Measurements from ENCODE around the gene ELP4. TPM values are rescaled to one million over a fixed set of nuclear protein-coding genes. Genes with fewer than 3 reads are reported as not detected.

ELP4 gene
- total and polyA plus RNA-seq, 2 experiments from 2014 or later, result 28.2 to 38.3 TPM

DNA sequence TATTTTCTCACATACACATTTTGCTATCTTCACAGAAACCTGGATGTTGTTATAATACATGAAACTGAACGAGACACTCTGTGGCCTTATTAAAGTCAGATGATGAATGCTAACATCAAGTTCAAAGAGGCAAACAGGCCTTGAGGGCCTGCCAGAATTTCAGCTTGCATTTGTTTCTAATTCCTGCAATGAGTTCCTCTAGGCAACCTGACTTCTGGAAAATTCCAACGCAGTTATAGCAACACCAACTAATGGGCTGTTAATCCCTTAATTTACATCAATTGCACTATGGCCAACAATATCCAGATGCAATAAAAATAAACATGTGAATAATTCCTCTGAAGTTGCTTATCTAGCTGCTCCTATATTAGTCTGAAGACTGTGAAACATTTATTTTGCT, 282.5 kb downstream of the ELP4 start:
- Histone ChIP-seq H3K4me3 (no peak overlapping the region), H3F3A (replicated peaks; ENCODE audit: low read depth) (0 out of 2 replicates have a peak, but pooled peaks cover 9% of the 10 kb centered on the region), H3K79me2 (replicated peaks; ENCODE audit: insufficient read depth) (no peaks in the 10 kb centered on the region), H3K4me2 (no peak overlapping the region), H3K27ac (ENCODE audit: low read depth) (no peak overlapping the region), H3K9me2 (ENCODE audit: insufficient read depth) (peaks cover 3% of the 10 kb centered on the region; the same call in 1 of the 2 replicates), H4K20me1 (replicated peaks; ENCODE audit: insufficient read depth) (no peaks in the 10 kb centered on the region), H3K4me1 (ENCODE audit: insufficient read depth) (peaks cover 11% of the 10 kb centered on the region), H3K36me3 (ENCODE audit: insufficient read depth) (no peaks in the 10 kb centered on the region), H3K27me3 (ENCODE audit: insufficient read depth) (peaks cover 38% of the 10 kb centered on the region), H2AFZ (no peak overlapping the region)
- H3K27me3 Mint-ChIP-seq (ENCODE audit: insufficient read depth, low read depth, poor library complexity), result peaks cover 18% of the 10 kb centered on the region
- ATAC-seq (no peak), DNase-seq (ENCODE audit: low spot score) (no peak)
- TF ChIP-seq CTCF (conservative IDR thresholded peaks at IDR 0.05; ENCODE audit: low read depth in 2 of 2), result no peak
- TF ChIP-seq, protein P1, sequence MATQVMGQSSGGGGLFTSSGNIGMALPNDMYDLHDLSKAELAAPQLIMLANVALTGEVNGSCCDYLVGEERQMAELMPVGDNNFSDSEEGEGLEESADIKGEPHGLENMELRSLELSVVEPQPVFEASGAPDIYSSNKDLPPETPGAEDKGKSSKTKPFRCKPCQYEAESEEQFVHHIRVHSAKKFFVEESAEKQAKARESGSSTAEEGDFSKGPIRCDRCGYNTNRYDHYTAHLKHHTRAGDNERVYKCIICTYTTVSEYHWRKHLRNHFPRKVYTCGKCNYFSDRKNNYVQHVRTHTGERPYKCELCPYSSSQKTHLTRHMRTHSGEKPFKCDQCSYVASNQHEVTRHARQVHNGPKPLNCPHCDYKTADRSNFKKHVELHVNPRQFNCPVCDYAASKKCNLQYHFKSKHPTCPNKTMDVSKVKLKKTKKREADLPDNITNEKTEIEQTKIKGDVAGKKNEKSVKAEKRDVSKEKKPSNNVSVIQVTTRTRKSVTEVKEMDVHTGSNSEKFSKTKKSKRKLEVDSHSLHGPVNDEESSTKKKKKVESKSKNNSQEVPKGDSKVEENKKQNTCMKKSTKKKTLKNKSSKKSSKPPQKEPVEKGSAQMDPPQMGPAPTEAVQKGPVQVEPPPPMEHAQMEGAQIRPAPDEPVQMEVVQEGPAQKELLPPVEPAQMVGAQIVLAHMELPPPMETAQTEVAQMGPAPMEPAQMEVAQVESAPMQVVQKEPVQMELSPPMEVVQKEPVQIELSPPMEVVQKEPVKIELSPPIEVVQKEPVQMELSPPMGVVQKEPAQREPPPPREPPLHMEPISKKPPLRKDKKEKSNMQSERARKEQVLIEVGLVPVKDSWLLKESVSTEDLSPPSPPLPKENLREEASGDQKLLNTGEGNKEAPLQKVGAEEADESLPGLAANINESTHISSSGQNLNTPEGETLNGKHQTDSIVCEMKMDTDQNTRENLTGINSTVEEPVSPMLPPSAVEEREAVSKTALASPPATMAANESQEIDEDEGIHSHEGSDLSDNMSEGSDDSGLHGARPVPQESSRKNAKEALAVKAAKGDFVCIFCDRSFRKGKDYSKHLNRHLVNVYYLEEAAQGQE (IDR thresholded peaks at IDR 0.05; ENCODE audit: unreplicated experiment), result no peak
- no peaks in the 10 kb centered on the region for H3K9me3 Mint-ChIP-seq
- H3K4me3 Mint-ChIP-seq, result no peak overlapping the region
- peaks cover 14% of the 10 kb centered on the region for H3K4me1 Mint-ChIP-seq
- H3K36me3 Mint-ChIP-seq (ENCODE audit: low read depth), result no peaks in the 10 kb centered on the region; the same call in 2 of the 3 replicates
- H3K27ac Mint-ChIP-seq, result no peak overlapping the region

DNA sequence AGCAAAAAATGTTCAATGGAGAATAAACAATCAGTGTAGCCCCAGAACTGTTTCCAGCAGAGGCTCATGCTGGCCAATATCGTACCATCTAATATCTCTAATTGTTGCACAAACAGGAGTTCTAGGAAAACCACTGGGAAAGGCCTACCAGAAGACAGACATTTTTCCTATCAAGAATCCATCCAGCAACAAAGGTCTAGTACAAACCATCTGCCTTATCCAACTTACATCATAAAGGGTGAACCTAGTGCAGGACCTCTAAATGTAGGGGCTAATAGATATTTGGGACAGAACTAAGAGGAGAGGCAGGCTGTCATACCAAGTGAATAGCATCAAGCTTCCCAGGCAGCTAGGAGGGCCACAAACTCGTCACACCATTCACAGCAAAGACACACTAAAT, 282.9 kb downstream of the ELP4 start:
- Histone ChIP-seq H3K79me2 (replicated peaks; ENCODE audit: insufficient read depth) (no peaks in the 10 kb centered on the region), H2AFZ (no peak overlapping the region), H3K4me2 (no peak overlapping the region), H3K27ac (ENCODE audit: low read depth) (no peak overlapping the region), H3K4me3 (no peak overlapping the region), H3K9me2 (ENCODE audit: insufficient read depth) (peaks cover 3% of the 10 kb centered on the region; the same call in 1 of the 2 replicates), H3F3A (replicated peaks; ENCODE audit: low read depth) (0 out of 2 replicates have a peak, but pooled peaks cover 9% of the 10 kb centered on the region), H3K4me1 (ENCODE audit: insufficient read depth) (peaks cover 16% of the 10 kb centered on the region), H3K36me3 (ENCODE audit: insufficient read depth) (no peaks in the 10 kb centered on the region), H4K20me1 (replicated peaks; ENCODE audit: insufficient read depth) (no peaks in the 10 kb centered on the region), H3K27me3 (ENCODE audit: insufficient read depth) (peaks cover 42% of the 10 kb centered on the region)
- H3K27ac Mint-ChIP-seq, result no peak overlapping the region
- no peaks in the 10 kb centered on the region; the same call in 2 of the 3 replicates for H3K36me3 Mint-ChIP-seq (ENCODE audit: low read depth)
- H3K4me3 Mint-ChIP-seq, result no peak overlapping the region
- H3K27me3 Mint-ChIP-seq (ENCODE audit: insufficient read depth, low read depth, poor library complexity), result peaks cover 23% of the 10 kb centered on the region
- no peak for ATAC-seq
- DNase-seq (ENCODE audit: low spot score), result no peak
- H3K9me3 Mint-ChIP-seq, result no peaks in the 10 kb centered on the region
- peaks cover 15% of the 10 kb centered on the region for H3K4me1 Mint-ChIP-seq
- TF ChIP-seq ETS1 (IDR thresholded peaks at IDR 0.05), result no peak
- no peak for TF ChIP-seq ZNF462 (CRISPR knock-in tag; IDR thresholded peaks at IDR 0.05)
- TF ChIP-seq EZH2phosphoT487 (IDR thresholded peaks at IDR 0.05; ENCODE audit: unreplicated experiment), result no peak
- TF ChIP-seq CREB1 (CRISPR knock-in tag; IDR thresholded peaks at IDR 0.05; ENCODE audit: low read depth), result no peak
- TF ChIP-seq POLR2AphosphoS5 (IDR thresholded peaks at IDR 0.05; ENCODE audit: low read depth), result no peak
- no peak for TF ChIP-seq ZNF114 (CRISPR knock-in tag; IDR thresholded peaks at IDR 0.05)
